CD8-positive, alpha-beta memory T cell (primary cell): ENCODE measurements around the gene NFIX. TPM values are rescaled to one million over a fixed set of nuclear protein-coding genes. Genes with fewer than 3 reads are reported as not detected.
A peak's percentile ranks its signal among the peaks of the same experiment; 100 is the strongest.

ENCODE experiments used
- CTCF ChIA-PET: fragments of 350-600 bp; sonication (Branson Sonifier 250); formaldehyde crosslinking; loops from one replicate; lab custom pipeline; 2021; ENCODE audit warnings: antibody characterized with exemption; lab: Charles Lee
- POLR2A ChIA-PET: fragments of 350-600 bp; sonication (Branson Sonifier 250); formaldehyde crosslinking; loops from one replicate; lab custom pipeline; 2021; ENCODE audit warnings: antibody characterized with exemption; lab: Charles Lee
- DNase-seq, 5 donors: peaks; one replicate each; pipeline versions ENCODE4 v3.0.0 to v3.0.0-alpha.2; 2020 to 2022; ENCODE audit warnings: mixed read lengths in 1 of 5
- H3K27ac ChIP-seq: one replicate; pipeline ENCODE4 v1.7.0; 2013; ENCODE audit warnings: low read depth, mild to moderate bottlenecking, low read length, moderate library complexity
- H3K27me3 ChIP-seq: 2 replicates; pipeline ENCODE4 v1.7.0; 2013; ENCODE audit warnings: low read length, mild to moderate bottlenecking; ENCODE audit not compliant: insufficient read depth, poor library complexity, severe bottlenecking
- H3K36me3 ChIP-seq: 2 replicates; pipeline ENCODE4 v1.7.0; 2013; ENCODE audit warnings: mild to moderate bottlenecking, low read length, moderate library complexity; ENCODE audit not compliant: insufficient read depth
- H3K4me1 ChIP-seq: 2 replicates; pipeline ENCODE4 v1.7.0; 2013; ENCODE audit warnings: mild to moderate bottlenecking, low read length, moderate library complexity; ENCODE audit not compliant: insufficient read depth
- H3K4me3 ChIP-seq: 2 replicates; pipeline ENCODE4 v1.7.0; 2013; ENCODE audit warnings: mild to moderate bottlenecking, low read length
- H3K9me3 ChIP-seq: 2 replicates; pipeline ENCODE4 v1.7.0; 2013; ENCODE audit warnings: mild to moderate bottlenecking, low read length
- H3K27ac Mint-ChIP-seq, 8 donors: one replicate each; pipeline ENCODE4 v1.8.0; 2020 to 2021; ENCODE audit warnings: mixed read lengths in 8 of 8, mild to moderate bottlenecking in 6 of 8, inconsistent platforms in 3 of 8, moderate library complexity in 3 of 8
- H3K27me3 Mint-ChIP-seq, 2 donors: one replicate each; pipeline ENCODE4 v1.8.0; 2020 to 2021; ENCODE audit warnings: mixed read lengths in 2 of 2, mild to moderate bottlenecking in 1 of 2, moderate library complexity in 1 of 2
- H3K36me3 Mint-ChIP-seq, 3 donors: one replicate each; pipeline ENCODE4 v1.8.0; 2020 to 2021; ENCODE audit warnings: mixed read lengths in 3 of 3, inconsistent platforms in 1 of 3, mild to moderate bottlenecking in 1 of 3
- H3K4me1 Mint-ChIP-seq, 3 donors: one replicate each; pipeline ENCODE4 v1.8.0; 2020 to 2021; ENCODE audit warnings: mixed read lengths in 3 of 3, inconsistent platforms in 1 of 3, mild to moderate bottlenecking in 1 of 3
- H3K4me3 Mint-ChIP-seq, 7 donors: one replicate each; pipeline ENCODE4 v1.8.0; 2020 to 2021; ENCODE audit warnings: mixed read lengths in 7 of 7, mild to moderate bottlenecking in 6 of 7, moderate library complexity in 4 of 7, inconsistent platforms in 2 of 7
- H3K9me3 Mint-ChIP-seq, 5 donors: one replicate each; pipeline ENCODE4 v1.8.0; 2020 to 2022; ENCODE audit warnings: mixed read lengths in 5 of 5, mild to moderate bottlenecking in 3 of 5, moderate library complexity in 2 of 5, inconsistent platforms in 1 of 5
- polyA plus RNA-seq: library from polyadenylated mRNA; unstranded; fragments of 300-500 nt; fragmentation: Illumina TruSeq; gene quantifications from one replicate; pipeline ENCODE4 v1.2.3, GENCODE V29; 2021
- total RNA-seq, 2 experiments: library from RNA; stranded (reverse); gene quantifications; one replicate each; pipeline ENCODE4 v1.2.3, GENCODE V29; 2021

Gene NFIX
- total RNA-seq (1 to 10 TPM; 2.3 to 2.8 TPM), polyA plus RNA-seq (0.94 TPM)

DNA sequence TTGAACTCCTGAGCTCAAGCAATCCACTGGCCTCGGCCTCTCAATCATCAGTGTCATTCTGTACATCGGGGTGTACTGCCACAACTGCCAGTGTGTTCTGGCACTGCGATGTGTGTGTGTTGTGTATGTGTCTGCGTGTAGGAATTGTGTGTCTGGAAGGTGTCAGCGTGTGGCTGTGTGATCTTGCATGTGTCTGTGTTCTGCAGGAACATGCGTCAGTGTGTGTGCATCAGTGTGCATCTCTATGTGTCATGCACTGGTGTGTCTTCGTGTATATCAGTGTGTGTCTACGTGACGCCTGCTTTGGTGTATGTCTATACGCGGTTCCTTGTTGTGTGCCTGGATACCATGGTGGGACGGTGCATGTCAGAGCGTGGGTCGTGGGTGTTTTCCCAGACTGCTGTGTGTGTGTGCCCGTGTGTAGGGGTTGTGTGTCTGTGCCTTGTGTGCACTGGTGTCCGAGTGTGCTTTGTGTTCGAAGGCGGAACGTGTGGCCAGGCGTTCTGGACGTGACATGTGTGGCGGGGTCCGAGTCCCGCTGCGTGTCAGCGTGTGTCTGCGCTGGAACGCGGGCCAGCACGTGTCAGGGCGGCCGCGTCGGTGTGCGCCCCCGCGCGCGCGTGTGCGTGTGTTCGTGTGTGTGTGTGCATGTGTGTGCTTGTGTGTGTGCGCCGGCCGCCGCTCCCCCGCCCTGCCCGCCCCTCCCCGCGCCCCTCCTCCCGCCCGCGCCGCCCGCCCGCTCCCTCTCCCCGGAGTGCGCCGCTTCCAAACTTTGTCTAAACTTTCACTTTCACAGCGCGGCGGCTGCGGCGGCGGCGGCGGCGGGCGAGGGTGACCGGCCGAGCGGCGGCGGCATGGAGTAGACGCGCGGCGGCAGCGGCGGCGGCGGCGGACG, at the start of gene NFIX:
Gene NFIX (plus strand): TSS at position 775 of the 895 bp plus-strand sequence. CDS start 363 bp downstream, outside the sequence.
- peaks cover 0 to 3% (median 0%) of the 10 kb centered on the region in 3 donors for H3K36me3 Mint-ChIP-seq
- no peaks in the 10 kb centered on the region for H3K9me3 ChIP-seq
- H3K27ac Mint-ChIP-seq = peak within 1 kb of the TSS; percentile 4 to 91 (median 86)
- peaks cover 7% of the 10 kb centered on the region for H3K4me1 ChIP-seq
- peak within 1 kb of the TSS; percentile 86 to 96 (median 91) for H3K4me3 Mint-ChIP-seq
- H3K9me3 Mint-ChIP-seq = no peaks in the 10 kb centered on the region
- H3K27me3 Mint-ChIP-seq = peaks cover 21 to 31% of the 10 kb centered on the region in 2 donors
- H3K4me1 Mint-ChIP-seq = peaks cover 5 to 15% (median 10%) of the 10 kb centered on the region in 3 donors
- peak; percentile 25 to 71 (median 52) for DNase-seq
- CTCF ChIA-PET = interaction anchor here (1.0 kb wide), 1 partner anchor 67 kb away, joined by 6 read pairs; no protein-coding TSS in a partner anchor
- no peaks in the 10 kb centered on the region for H3K36me3 ChIP-seq
- no peaks in the 10 kb centered on the region for H3K27me3 ChIP-seq
- peak within 1 kb of the TSS; percentile 78 for H3K4me3 ChIP-seq
- POLR2A ChIA-PET = no interaction called here
- no peak within 1 kb of the TSS for H3K27ac ChIP-seq

DNA sequence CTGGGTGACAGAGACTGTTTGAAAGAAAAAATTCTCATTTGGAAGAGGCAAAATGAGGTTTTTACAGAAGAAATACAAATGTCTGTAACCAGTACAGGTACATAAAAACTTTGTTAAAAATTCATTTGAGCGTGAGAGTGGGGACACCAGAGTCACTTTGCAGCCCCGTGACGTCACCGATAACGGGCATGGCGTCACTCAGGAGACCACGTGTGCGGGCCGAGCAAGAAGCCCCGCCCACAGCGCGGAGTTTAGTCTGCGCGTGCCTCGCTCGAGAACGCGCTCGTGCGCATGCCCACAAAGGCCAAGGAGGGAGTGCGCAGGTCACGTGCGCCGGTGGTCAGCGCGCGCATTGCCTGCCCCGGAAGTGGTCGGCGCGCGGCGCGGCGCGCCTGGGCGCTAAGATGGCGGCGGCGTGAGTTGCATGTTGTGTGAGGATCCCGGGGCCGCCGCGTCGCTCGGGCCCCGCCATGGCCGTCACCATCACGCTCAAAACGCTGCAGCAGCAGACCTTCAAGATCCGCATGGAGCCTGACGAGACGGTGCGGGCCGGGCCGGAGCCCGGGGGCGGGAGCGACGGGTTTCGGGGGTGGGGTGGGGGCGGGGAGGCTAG, 49.7 kb upstream of the NFIX start, which contains the start of gene RAD23A:
Gene RAD23A (plus strand): TSS at position 384 of the 613 bp plus-strand sequence. CDS start 87 bp downstream, at position 471.
- Histone ChIP-seq H3K4me3 (peak within 1 kb of the TSS; percentile 73), H3K27me3 (no peaks in the 10 kb centered on the region), H3K36me3 (peaks cover 75% of the 10 kb centered on the region), H3K27ac (peak within 1 kb of the TSS; percentile 74), H3K4me1 (peaks cover 31% of the 10 kb centered on the region), H3K9me3 (no peaks in the 10 kb centered on the region)
- POLR2A ChIA-PET = interaction anchor here (0.6 to 3.8 kb wide), 2 partner anchors 11 kb away, joined by 3 to 12 read pairs; partner anchors contain the start of gene GADD45GIP1
- Mint-ChIP-seq H3K4me1 (peaks cover 34 to 62% (median 38%) of the 10 kb centered on the region in 3 donors), H3K27me3 (peaks cover 0 to 6% of the 10 kb centered on the region in 2 donors), H3K4me3 (peak within 1 kb of the TSS; percentile 87 to 96 (median 91)), H3K36me3 (peaks cover 5 to 86% (median 10%) of the 10 kb centered on the region in 3 donors), H3K27ac (peak within 1 kb of the TSS; percentile 95 to 98 (median 96)), H3K9me3 (peaks cover 0 to 2% (median 0%) of the 10 kb centered on the region in 5 donors)
- CTCF ChIA-PET = interaction anchor here (0.9 to 1.3 kb wide), 2 partner anchors 19 to 55 kb away, joined by 4 to 5 read pairs; partner anchors contain the start of gene GCDH
- DNase-seq = peak; percentile 98 to 99 (median 98)

DNA sequence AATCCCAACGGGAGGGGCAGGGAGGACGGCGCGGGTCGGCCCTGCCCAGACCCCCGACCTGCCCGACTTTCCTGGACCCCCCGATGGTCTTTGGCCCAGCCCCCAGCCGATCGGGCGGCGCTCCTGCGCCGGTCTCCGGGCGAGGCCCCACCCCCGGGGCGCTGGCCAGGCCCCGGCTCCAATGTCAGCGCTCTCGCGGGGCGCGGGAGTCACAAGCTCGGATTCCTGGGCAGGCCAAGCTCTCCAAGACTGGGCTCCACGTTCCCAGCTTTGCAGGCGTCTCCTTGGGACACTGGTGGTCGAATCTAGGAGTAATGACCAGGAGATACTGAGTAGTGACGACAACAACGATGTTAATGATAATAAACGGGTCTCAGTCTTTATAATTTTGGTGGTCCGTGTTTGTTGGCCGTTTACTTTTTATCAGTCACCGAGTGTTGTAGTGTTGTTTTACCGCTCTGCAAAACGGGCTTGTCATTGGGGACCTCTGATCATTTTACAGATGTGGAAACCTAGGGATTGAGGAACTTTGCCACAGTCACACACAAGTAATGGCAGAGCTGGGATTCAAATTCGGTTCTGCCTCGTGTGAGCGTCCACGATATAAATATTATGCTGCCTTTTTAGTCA, 49.1 kb upstream of the NFIX start:
- Mint-ChIP-seq H3K4me3 (peak overlapping the region; percentile 83 to 96 (median 88)), H3K27me3 (peaks cover 0 to 6% of the 10 kb centered on the region in 2 donors), H3K36me3 (peaks cover 5 to 86% (median 9%) of the 10 kb centered on the region in 3 donors), H3K4me1 (peaks cover 31 to 56% (median 34%) of the 10 kb centered on the region in 3 donors), H3K27ac (peak overlapping the region; percentile 90 to 97 (median 92)), H3K9me3 (peaks cover 0 to 2% (median 0%) of the 10 kb centered on the region in 5 donors)
- H3K4me3 ChIP-seq = peak overlapping the region; percentile 73
- no peaks in the 10 kb centered on the region for H3K27me3 ChIP-seq
- H3K36me3 ChIP-seq = peaks cover 69% of the 10 kb centered on the region
- ChIA-PET CTCF (interaction anchor here (0.9 to 1.3 kb wide), 2 partner anchors 19 to 56 kb away, joined by 4 to 5 read pairs; partner anchors contain the start of gene GCDH), POLR2A (interaction anchor here (0.6 to 3.8 kb wide), 6 partner anchors 9 to 225 kb away, joined by 3 to 12 read pairs (median 4); partner anchors contain the start of genes DNASE2 and GADD45GIP1)
- peak in 3 of 5 donors; percentile 28 to 64 (median 42) for DNase-seq
- H3K4me1 ChIP-seq = peaks cover 25% of the 10 kb centered on the region
- H3K27ac ChIP-seq = peak overlapping the region; percentile 74
- H3K9me3 ChIP-seq = no peaks in the 10 kb centered on the region

DNA sequence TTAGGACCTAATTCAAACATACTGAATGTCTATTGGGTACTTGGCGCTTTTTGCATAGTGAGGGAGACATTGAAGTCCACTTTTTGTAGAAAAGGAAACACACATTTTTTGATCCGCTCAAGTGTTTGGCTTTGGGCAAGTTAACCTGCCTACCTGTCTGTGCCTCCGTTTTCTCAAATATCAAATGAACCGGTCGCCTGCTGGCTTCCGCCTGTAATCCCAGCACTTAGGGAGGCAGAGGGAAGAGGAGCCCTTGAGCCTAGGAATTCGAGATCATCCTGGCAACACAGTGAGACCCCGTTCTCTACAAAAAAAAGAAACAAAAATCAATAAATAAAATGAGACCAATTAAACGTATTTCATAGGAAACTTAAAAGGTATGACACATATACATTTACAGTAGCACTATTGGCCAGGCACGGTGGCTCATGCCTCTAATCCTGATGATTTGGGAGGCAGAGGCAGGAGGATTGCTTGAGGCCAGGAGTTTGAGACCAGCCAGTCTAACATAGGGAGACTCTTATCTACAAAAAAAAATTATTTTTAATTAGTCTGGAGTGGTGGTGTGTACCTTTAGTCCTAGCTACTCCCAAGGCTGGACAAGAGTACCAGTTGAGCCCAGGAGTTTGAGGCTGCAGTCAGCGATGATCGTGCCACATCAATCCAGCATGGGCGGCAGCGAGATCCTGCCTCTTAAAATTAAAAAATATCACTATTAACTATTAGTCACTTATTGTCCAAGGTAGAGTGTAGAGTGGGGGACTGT, 48.4 kb upstream of the NFIX start:
- ChIA-PET CTCF (interaction anchor here (0.9 to 2.6 kb wide), 4 partner anchors 10 to 56 kb away, joined by 4 to 13 read pairs (median 4); partner anchors contain the start of genes GADD45GIP1 and GCDH), POLR2A (interaction anchor here (0.6 to 3.8 kb wide), 7 partner anchors 8 to 225 kb away, joined by 3 to 12 read pairs (median 4); partner anchors contain the start of genes DNASE2 and GADD45GIP1)
- H3K27ac Mint-ChIP-seq = peak overlapping the region; percentile 90 to 97 (median 92)
- Histone ChIP-seq H3K27ac (peak overlapping the region; percentile 74), H3K27me3 (no peaks in the 10 kb centered on the region), H3K9me3 (no peaks in the 10 kb centered on the region), H3K36me3 (peaks cover 65% of the 10 kb centered on the region), H3K4me1 (peaks cover 23% of the 10 kb centered on the region), H3K4me3 (peak overlapping the region; percentile 73)
- peaks cover 5 to 86% (median 9%) of the 10 kb centered on the region in 3 donors for H3K36me3 Mint-ChIP-seq
- no peak for DNase-seq
- H3K9me3 Mint-ChIP-seq = peaks cover 0 to 2% (median 0%) of the 10 kb centered on the region in 5 donors
- peak overlapping the region; percentile 83 to 96 (median 88) for H3K4me3 Mint-ChIP-seq
- peaks cover 31 to 53% (median 34%) of the 10 kb centered on the region in 3 donors for H3K4me1 Mint-ChIP-seq
- peaks cover 0 to 5% of the 10 kb centered on the region in 2 donors for H3K27me3 Mint-ChIP-seq

DNA sequence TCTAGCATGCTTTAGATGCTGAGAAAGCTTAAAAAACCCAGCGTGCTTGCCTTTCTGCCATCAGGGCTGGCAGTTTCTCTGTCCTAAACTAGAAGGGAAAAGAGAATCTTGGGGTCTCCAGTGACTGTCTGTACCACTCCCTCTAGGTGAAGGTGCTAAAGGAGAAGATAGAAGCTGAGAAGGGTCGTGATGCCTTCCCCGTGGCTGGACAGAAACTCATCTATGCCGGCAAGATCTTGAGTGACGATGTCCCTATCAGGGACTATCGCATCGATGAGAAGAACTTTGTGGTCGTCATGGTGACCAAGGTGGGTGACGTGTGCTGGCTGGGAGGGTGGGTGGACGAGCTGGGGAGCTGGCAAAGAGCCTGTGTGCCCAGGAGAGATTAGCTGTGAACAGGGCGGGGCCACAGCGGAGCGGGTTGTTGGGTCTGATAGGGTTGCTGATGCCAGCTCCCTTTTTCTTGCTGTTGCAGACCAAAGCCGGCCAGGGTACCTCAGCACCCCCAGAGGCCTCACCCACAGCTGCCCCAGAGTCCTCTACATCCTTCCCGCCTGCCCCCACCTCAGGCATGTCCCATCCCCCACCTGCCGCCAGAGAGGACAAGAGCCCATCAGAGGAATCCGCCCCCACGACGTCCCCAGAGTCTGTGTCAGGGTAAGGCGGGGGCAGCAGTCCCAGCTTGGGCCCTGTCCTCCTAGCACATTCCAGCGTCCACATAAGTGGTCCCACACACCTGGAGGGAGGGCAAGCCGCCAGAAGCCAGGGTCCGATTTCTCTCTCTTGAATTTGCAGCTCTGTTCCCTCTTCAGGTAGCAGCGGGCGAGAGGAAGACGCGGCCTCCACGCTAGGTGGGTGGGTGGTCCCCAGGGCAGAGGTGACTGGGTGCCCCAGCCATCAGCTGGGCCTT, 47.3 kb upstream of the NFIX start:
- no peak overlapping the region for H3K27ac ChIP-seq
- H3K4me3 Mint-ChIP-seq = peak overlapping the region in 5 of 7 donors; percentile 8 to 64 (median 27)

More for the DNA sequence above, 47.3 kb upstream of the NFIX start:
- ChIA-PET POLR2A (interaction anchor here (1.1 to 3.8 kb wide), 2 partner anchors 8 to 10 kb away, joined by 4 to 12 read pairs; partner anchors contain the start of gene GADD45GIP1), CTCF (interaction anchor here (1.4 to 2.6 kb wide), 2 partner anchors 9 to 17 kb away, joined by 4 to 13 read pairs; partner anchors contain the start of gene GADD45GIP1)
- H3K4me3 ChIP-seq = no peak overlapping the region
- peaks cover 23% of the 10 kb centered on the region for H3K4me1 ChIP-seq
- Mint-ChIP-seq H3K27me3 (peaks cover 0 to 5% of the 10 kb centered on the region in 2 donors), H3K27ac (peak overlapping the region in 6 of 8 donors; percentile 4 to 80 (median 66)), H3K36me3 (peaks cover 5 to 85% (median 9%) of the 10 kb centered on the region in 3 donors), H3K9me3 (peaks cover 0 to 2% (median 0%) of the 10 kb centered on the region in 5 donors), H3K4me1 (peaks cover 29 to 47% (median 31%) of the 10 kb centered on the region in 3 donors)
- H3K9me3 ChIP-seq = no peaks in the 10 kb centered on the region
- DNase-seq = no peak
- H3K27me3 ChIP-seq = no peaks in the 10 kb centered on the region
- peaks cover 60% of the 10 kb centered on the region for H3K36me3 ChIP-seq
